Memory B cell (primary cell): Measurements from ENCODE around the gene TRIP13.
"Not testable (repeated sequence)": the region's sequence is repeated elsewhere in the genome, so short reads cannot be mapped to it uniquely, and the experiment has no call there.

ENCODE experiments used
- ATAC-seq: fragments of 150-1000 bp; cut with Tn5 transposase; 2 replicates; pipeline ENCODE4 v1.10.0; 2021; ENCODE audit warnings: low read depth, mild to moderate bottlenecking, moderate library complexity
- DNase-seq, 2 donors: peaks; one replicate each; pipeline ENCODE4 v3.0.0; 2022; ENCODE audit warnings: low spot score in 2 of 2
- H3K27ac Mint-ChIP-seq: one replicate; pipeline ENCODE4 v1.8.0; 2022; ENCODE audit warnings: mild to moderate bottlenecking, moderate library complexity, mixed read lengths
- H3K27me3 Mint-ChIP-seq: one replicate; pipeline ENCODE4 v1.8.0; 2022; ENCODE audit warnings: mixed read lengths
- H3K36me3 Mint-ChIP-seq: one replicate; pipeline ENCODE4 v1.8.0; 2022; ENCODE audit warnings: mild to moderate bottlenecking, mixed read lengths
- H3K4me1 Mint-ChIP-seq: one replicate; pipeline ENCODE4 v1.8.0; 2022; ENCODE audit warnings: mixed read lengths
- H3K4me3 Mint-ChIP-seq: one replicate; pipeline ENCODE4 v1.8.0; 2022; ENCODE audit warnings: mild to moderate bottlenecking, moderate library complexity, mixed read lengths
- H3K9me3 Mint-ChIP-seq: one replicate; pipeline ENCODE4 v1.8.0; 2022; ENCODE audit warnings: mixed read lengths

TRIP13 gene

DNA sequence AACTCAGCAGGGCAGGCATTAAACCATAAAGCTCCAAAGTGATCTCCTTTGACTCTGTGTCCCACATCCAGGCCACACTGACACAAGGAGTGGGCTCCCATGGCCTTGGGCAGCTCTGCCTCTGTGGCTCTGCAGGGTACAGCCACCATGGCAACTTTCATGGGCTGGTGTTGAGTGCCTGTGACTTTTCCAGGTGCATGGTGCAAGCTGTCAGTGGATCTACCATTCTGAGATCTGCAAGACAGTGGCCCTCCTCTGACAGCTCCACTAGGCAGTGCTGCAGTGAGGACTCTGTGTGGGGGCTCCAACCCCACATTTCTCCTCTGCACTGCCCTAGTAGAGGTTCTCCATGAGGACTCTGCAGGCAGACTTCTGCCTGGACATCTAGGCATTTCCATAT is 41.3 kb downstream of the TRIP13 start:
- not testable (repeated sequence) for H3K36me3 Mint-ChIP-seq, H3K4me3 Mint-ChIP-seq, H3K4me1 Mint-ChIP-seq, H3K27ac Mint-ChIP-seq, H3K9me3 Mint-ChIP-seq, H3K27me3 Mint-ChIP-seq, ATAC-seq, DNase-seq

DNA sequence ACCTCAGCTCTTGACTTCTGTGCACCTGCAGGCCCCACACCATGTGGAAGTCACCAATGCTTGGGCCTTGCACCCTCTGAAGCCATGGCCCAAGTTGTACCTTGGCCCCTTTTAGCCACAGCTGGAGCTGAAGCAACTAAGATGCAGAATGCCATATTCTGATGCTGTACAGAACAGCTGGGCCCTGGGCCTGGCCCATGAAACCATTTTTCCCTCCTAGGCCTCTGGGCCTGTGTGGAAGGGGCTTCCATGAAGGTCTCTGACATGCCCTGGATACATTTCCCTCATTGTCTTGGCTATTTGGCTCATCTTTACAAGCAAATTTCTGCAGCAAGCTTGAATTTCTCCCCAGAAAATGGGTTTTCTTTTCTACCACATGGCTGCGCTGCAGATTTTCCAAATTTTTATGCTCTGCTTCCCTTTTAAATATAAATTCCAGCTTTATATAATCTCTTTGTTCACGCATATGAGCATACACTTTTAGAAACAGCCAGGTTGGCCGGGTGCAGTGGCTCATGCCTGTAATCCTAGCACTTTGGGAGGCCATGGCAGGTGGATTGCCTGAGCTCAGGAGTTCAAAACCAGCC is 41.8 kb downstream of the TRIP13 start:
- H3K9me3 Mint-ChIP-seq, H3K36me3 Mint-ChIP-seq, DNase-seq, H3K27me3 Mint-ChIP-seq, H3K4me3 Mint-ChIP-seq, H3K4me1 Mint-ChIP-seq, H3K27ac Mint-ChIP-seq, ATAC-seq: not testable (repeated sequence)

DNA sequence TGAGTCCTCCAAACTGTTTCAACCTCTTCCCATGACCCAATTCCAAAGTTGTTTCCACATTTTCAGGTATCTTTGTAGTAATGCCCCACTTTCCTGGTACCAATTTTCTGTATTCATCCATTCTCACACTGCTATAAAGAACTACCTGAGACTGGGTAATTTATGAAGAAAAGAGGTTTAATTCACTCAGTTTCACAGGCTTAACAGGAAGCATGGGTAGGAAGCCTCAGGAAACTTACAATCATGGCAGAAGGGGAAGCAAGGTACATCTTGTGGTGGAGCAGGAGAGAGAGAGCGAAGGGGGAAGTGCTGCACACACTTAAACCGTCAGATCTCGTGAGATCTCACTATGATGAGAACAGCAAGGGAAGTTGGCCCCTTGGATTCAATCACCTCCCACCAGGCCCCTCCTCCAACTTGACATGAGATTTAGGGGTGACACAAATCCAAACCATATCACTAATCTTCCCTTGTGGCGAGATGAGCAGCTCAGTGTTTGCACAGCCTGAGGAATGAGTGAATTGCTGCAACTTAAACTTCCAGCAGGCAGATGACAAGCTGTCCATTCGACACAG is 42.9 kb downstream of the TRIP13 start:
- Mint-ChIP-seq H3K4me3 (no peak overlapping the region), H3K27me3 (peaks cover 6% of the 10 kb centered on the region), H3K4me1 (no peaks in the 10 kb centered on the region), H3K36me3 (peaks cover 2% of the 10 kb centered on the region), H3K27ac (no peak overlapping the region), H3K9me3 (peaks cover 3% of the 10 kb centered on the region)
- DNase-seq: no peak
- no peak for ATAC-seq

DNA sequence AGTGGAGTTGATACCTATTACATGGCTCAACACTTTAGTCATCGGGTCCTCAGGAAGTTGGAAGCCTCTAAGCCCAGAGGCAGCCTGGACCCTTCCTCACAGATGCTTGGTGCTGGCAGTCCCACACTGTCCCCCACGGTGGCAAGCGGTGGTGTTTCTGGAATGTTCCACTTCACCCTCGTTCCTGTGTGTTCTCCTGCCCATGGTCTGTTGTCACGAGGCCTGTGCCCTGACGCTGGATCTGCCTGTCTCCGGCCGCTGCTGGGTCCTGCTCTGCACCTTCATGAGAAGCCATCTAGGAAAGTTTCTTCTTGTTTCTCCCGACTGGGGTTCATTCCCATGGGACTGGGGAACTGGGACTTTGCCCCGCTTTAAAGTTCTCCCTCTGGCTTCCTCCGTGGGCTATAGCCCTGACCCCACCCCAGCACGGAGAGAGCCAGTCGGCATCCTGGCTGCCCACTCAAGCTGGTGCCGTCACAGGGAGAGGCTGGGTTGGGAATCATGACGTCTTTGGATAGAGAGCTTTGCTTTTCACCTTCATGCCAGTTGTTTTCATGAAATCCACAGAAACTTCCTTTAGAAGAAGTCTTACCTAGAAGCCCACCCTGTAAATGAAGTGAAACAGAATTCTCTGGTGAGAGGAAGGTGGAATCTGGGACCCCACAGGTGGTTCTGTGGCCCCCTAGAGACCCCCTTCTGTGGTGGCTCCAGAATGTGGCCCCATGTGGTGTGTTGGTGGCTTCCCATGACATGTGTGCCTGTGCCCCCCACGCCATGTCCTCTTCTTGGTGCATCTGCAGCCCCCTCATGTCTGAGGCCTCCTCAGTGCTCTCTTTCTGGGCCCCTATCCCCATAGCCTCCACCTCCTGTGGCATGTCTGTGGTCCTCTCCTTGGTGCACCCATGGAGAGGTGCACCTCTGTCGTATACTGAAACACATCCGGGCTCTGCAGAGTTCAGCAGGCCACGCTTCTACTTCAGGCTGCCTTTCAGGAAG is 43.8 kb downstream of the TRIP13 start:
- H3K27me3 Mint-ChIP-seq: peaks cover 11% of the 10 kb centered on the region
- DNase-seq: no peak
- no peak overlapping the region for H3K4me3 Mint-ChIP-seq
- no peak overlapping the region for H3K27ac Mint-ChIP-seq
- ATAC-seq: no peak
- H3K36me3 Mint-ChIP-seq: peaks cover 5% of the 10 kb centered on the region
- H3K9me3 Mint-ChIP-seq: peaks cover 5% of the 10 kb centered on the region
- no peaks in the 10 kb centered on the region for H3K4me1 Mint-ChIP-seq

DNA sequence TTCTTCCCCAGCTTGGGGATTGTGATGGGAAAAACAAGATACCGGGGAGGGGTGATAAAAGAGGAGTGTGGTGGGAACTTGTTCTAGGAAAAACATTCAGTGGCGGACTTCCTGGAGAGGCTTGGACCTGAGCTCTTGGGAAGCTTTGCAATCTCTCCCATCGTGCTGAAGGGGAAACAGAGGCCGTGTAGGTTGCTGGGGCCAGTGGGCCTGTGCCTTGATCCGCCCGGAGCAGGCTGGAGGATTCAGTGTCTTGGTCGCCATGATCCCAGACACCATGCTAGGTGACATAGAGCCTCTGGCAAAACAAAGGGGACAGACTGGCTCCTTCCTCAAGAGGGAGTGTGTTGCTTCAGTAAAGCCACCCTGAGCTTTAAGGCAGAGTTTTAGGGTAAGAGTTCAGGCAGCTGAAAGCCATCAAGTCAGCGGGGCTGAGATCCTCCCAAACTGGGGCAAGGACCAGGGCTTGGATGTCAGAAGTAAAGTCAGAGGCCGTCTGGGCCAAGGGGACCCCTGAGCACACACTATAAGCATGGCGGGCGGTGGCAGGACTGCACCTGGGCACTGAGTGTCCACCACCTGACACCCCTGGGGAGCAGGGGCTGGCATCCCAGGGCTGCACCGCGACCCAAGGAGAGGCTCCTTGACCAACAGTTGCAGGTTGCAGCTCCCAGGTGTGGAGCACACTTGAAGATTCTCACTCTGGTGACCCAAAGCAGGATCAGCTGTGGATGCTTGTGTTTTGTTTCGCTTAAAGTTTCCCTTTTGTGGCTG is 44.7 kb downstream of the TRIP13 start:
- H3K4me3 Mint-ChIP-seq: no peak overlapping the region
- peaks cover 5% of the 10 kb centered on the region for H3K36me3 Mint-ChIP-seq
- ATAC-seq (no peak), DNase-seq (no peak)
- H3K27me3 Mint-ChIP-seq: peaks cover 12% of the 10 kb centered on the region
- H3K9me3 Mint-ChIP-seq: peaks cover 5% of the 10 kb centered on the region
- no peak overlapping the region for H3K27ac Mint-ChIP-seq
- H3K4me1 Mint-ChIP-seq: no peaks in the 10 kb centered on the region

DNA sequence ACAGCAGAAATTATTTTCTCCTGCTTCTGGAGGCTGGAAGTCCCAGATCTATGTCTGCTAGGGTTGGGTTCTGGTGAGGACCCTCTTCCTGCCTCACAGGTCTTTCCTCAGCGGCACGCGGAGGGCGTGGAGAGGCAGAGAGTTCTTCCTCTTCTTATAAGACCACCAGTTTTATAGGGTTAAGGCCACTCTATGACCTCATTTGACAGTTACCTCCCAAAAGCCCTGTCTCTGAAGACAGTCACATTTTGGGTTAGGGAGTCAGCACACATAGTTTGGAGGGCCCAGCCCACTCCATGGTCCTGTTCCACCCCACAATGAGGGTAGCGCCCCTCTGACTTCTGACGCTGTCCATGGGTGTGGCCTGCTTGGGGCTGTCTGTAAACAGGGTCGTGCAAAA is 46.7 kb downstream of the TRIP13 start:
- no peak for DNase-seq
- H3K4me1 Mint-ChIP-seq: no peaks in the 10 kb centered on the region
- H3K27me3 Mint-ChIP-seq: peaks cover 16% of the 10 kb centered on the region
- H3K9me3 Mint-ChIP-seq: peaks cover 5% of the 10 kb centered on the region
- no peak for ATAC-seq
- H3K27ac Mint-ChIP-seq: no peak overlapping the region
- peaks cover 5% of the 10 kb centered on the region for H3K36me3 Mint-ChIP-seq
- H3K4me3 Mint-ChIP-seq: no peak overlapping the region

DNA sequence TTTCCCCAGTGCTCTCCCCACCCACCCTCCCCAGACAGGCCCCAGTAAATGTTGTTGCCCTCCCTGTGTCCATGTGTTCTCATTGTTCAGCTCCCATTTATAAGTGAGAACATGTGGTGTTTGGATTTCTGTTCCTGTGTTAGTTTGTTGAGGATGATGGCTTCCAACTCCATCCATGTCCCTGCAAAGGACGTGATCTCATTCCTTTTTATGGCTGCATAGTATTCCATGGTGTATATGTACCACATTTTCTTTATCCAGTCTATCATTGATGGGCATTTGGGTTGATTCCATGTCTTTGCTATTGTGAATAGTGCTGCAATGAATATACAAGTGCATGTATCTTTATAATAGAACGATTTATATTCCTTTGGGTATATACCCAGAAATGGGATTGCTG is 48.1 kb downstream of the TRIP13 start:
- not testable (repeated sequence) for H3K4me3 Mint-ChIP-seq, H3K27ac Mint-ChIP-seq, DNase-seq, ATAC-seq, H3K36me3 Mint-ChIP-seq, H3K4me1 Mint-ChIP-seq, H3K9me3 Mint-ChIP-seq
- peaks cover 24% of the 10 kb centered on the region for H3K27me3 Mint-ChIP-seq

DNA sequence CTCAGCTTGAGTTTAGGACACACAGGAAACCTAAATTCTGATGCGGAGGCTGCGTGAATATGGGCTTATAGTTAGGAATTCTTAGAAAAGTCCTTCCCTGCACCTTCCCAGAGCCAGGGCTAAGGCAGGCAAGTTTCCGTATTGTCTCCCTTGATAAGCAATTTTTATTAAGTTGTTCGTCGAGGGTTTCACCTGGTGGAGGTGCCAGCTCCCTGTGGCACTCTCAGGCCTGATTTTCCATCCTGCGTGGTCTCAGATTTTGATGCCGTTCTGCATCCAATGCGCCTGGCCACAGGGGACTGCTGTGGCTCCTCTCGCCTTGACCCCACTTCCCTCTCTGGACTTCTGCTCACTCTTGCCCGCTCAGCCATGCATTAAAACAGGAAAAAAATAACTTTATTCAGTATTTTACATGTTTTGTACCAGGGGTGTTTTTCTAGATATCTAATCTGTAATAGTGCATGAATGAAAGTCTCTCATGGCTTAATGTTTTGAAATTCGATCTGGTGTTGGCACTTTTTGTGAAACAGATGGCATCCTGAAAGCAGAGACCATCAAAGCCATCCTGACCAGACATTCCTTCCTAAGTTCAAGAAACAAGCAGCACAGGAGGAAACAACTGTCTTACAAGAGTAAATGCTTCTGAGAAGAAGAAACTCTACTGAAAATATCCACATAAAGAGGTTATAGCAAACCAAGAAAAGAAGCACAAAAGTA is 50.7 kb downstream of the TRIP13 start:
- H3K27me3 Mint-ChIP-seq: peaks cover 27% of the 10 kb centered on the region
- ATAC-seq: no peak
- H3K9me3 Mint-ChIP-seq: peaks cover 2% of the 10 kb centered on the region
- no peaks in the 10 kb centered on the region for H3K4me1 Mint-ChIP-seq
- H3K36me3 Mint-ChIP-seq: peaks cover 3% of the 10 kb centered on the region
- no peak overlapping the region for H3K27ac Mint-ChIP-seq
- no peak overlapping the region for H3K4me3 Mint-ChIP-seq
- no peak for DNase-seq

DNA sequence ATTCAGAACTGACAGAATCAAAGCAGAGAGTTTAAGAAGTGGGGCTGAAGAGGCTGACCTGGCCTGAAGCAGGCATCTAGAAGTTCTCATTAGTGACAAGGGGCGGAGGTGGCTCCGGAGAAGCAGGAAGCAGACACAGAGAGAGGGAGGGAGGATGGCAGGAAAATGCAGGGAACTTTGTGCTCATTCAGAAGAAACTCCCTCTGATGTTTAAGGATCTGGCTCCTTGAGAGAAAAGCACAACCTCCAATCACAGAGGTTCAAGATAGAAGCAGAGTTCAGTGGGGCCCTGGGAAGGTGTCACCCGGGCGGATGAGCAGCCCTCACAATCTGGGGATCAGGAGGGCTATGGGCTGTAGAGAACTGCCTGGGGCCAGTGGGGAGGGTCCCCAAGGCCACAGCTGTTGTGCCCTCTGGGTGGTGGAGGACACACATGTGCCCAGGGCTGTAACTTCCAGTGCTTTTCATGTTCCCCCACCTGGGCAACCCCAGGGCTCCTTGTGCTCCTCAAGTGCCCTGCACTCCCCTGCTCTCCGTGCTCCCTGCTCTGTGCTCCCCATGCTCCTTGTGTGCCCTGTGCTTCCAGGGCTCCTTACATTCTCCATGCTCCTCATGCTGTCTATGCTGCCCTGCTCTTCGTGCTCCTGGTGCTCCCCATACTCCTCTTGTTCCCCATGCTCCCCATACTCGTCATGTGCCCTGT is 51.4 kb downstream of the TRIP13 start:
- DNase-seq (no peak), ATAC-seq (no peak)
- H3K4me3 Mint-ChIP-seq: no peak overlapping the region
- peaks cover 2% of the 10 kb centered on the region for H3K9me3 Mint-ChIP-seq
- H3K27me3 Mint-ChIP-seq: peaks cover 27% of the 10 kb centered on the region
- peaks cover 3% of the 10 kb centered on the region for H3K36me3 Mint-ChIP-seq
- H3K27ac Mint-ChIP-seq: no peak overlapping the region
- H3K4me1 Mint-ChIP-seq: no peaks in the 10 kb centered on the region

DNA sequence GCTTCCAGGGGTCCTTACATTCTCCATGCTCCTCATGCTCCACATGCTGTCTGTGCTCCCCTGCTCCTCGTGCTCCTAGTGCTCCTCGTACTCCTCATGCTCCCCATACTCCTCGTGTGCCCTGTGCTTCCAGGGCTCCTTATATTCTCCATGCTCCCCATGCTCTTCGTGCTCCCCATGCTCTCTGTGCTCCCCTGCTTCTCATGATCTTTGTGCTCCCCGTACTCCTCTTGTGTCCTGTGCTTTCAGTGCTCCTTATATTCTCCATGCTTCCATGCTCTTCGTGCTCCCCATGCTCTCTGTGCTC is 51.9 kb downstream of the TRIP13 start:
- no peak overlapping the region for H3K4me3 Mint-ChIP-seq
- peaks cover 3% of the 10 kb centered on the region for H3K36me3 Mint-ChIP-seq
- H3K9me3 Mint-ChIP-seq: peaks cover 2% of the 10 kb centered on the region
- H3K27ac Mint-ChIP-seq: no peak overlapping the region
- no peaks in the 10 kb centered on the region for H3K4me1 Mint-ChIP-seq
- ATAC-seq (no peak), DNase-seq (no peak)
- peaks cover 27% of the 10 kb centered on the region for H3K27me3 Mint-ChIP-seq

DNA sequence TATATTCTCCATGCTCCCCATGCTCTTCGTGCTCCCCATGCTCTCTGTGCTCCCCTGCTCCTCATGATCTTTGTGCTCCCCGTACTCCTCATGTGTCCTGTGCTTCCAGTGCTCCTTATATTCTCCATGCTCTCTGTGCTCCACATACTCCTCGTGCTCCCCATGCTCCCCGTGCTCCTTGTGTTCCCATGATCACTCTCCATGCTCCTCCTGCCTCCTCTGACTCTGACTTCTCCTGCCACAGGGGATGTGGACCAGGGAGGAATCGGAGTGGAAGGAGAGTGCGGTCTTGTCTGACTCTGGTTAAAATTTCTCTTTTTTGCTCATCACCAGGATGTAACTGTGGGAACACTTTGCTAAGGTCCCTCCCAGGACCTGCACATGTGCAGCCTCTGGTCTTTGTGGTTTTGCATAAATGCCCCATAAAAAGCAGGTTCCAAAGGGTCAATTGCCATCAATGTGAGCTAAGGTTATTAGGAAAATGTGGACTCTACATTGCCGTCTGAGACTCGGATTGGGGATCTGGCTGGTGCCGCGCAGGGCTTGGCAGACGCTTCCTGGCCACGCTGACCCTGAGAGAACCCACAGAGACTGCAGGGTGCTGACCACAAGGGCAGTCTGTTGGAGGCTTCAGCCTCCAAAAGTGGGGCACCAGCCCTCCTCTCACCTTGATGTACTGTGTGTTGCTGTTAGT is 52.5 kb downstream of the TRIP13 start:
- Mint-ChIP-seq H3K4me3 (no peak overlapping the region), H3K9me3 (peaks cover 2% of the 10 kb centered on the region), H3K27ac (no peak overlapping the region), H3K36me3 (peaks cover 3% of the 10 kb centered on the region), H3K27me3 (peaks cover 31% of the 10 kb centered on the region), H3K4me1 (peaks cover 5% of the 10 kb centered on the region)
- ATAC-seq (no peak), DNase-seq (no peak)

DNA sequence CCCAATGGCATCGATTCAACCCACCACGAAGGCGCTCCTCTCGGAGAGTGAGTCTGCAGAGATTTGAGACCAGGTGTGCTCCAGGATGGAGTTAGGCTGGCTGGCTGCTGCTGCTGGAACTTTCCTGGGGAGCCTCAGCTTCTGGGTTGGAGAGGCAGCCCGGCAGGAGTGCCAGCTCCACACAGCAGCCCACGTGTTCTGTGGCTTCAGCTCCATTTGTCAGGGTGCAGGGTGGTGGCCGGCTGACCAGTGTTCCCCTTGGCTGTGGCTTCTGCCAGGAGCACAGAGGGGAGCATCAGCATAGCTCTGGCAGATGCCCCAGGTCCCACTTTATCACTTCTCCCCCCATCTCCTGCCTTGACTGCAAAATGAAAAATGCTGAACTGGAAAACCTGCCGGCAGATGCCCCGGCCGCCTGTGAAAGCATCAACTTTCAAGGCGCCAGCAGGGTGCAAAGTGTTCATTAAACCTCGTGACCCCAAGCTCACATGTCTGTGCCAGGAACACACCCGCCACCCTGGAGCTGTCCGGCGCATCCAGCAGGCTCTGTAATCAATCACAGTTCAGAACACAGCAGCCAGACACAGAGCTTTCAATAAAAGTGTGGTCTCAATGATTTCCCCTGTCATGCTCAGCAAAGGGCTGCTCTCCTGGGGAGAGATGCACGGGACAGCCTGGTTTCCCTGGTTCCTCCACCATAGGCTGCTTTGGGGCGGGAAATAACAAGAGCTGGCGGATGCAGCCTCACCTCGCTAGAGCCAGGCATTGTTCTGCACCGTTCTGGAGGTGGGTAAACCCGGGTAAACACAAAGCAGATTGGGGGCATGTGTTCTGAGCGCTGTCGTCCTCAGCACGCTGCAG is 53.2 kb downstream of the TRIP13 start:
- Mint-ChIP-seq H3K4me1 (peaks cover 8% of the 10 kb centered on the region), H3K27ac (no peak overlapping the region), H3K9me3 (peaks cover 7% of the 10 kb centered on the region), H3K36me3 (peaks cover 5% of the 10 kb centered on the region), H3K27me3 (peaks cover 34% of the 10 kb centered on the region), H3K4me3 (no peak overlapping the region)
- ATAC-seq: no peak
- no peak for DNase-seq
